Measurements from ENCODE around the gene CRKL.
A peak's percentile ranks its signal among the peaks of the same experiment; 100 is the strongest.
"Not testable (repeated sequence)": the region's sequence is repeated elsewhere in the genome, so short reads cannot be mapped to it uniquely, and the experiment has no call there.

The CRKL gene

DNA sequence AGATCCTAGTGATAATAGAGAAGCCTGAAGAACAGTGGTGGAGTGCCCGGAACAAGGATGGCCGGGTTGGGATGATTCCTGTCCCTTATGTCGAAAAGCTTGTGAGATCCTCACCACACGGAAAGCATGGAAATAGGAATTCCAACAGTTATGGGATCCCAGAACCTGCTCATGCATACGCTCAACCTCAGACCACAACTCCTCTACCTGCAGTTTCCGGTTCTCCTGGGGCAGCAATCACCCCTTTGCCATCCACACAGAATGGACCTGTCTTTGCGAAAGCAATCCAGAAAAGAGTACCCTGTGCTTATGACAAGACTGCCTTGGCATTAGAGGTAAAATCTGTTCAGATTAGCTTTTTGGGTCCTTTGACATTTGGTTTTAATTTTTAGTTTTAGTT is 16.7 kb downstream of the CRKL start:
- DNase-seq (ENCODE audit: low read depth in 2 of 2) = no peak

DNA sequence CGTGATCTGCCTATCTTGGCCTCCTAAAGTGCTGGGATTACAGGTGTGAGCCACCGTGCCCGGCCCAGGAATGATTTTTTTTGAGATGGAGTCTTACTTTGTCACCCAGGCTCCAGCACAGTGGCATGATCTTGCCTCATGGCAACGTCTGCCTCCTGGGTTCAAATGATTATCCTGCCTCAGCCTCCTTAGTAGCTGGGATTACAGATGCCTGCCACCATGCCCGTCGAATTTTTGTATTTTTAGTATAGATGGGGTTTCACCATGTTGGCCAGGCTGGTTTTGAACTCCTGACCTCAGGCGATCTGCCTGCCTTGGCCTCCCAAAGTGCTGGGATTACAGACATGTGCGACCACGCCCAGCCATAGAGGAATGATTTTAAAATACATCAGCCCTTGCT is 17.8 kb downstream of the CRKL start:
- not testable (repeated sequence) for DNase-seq (ENCODE audit: low read depth in 2 of 2)

DNA sequence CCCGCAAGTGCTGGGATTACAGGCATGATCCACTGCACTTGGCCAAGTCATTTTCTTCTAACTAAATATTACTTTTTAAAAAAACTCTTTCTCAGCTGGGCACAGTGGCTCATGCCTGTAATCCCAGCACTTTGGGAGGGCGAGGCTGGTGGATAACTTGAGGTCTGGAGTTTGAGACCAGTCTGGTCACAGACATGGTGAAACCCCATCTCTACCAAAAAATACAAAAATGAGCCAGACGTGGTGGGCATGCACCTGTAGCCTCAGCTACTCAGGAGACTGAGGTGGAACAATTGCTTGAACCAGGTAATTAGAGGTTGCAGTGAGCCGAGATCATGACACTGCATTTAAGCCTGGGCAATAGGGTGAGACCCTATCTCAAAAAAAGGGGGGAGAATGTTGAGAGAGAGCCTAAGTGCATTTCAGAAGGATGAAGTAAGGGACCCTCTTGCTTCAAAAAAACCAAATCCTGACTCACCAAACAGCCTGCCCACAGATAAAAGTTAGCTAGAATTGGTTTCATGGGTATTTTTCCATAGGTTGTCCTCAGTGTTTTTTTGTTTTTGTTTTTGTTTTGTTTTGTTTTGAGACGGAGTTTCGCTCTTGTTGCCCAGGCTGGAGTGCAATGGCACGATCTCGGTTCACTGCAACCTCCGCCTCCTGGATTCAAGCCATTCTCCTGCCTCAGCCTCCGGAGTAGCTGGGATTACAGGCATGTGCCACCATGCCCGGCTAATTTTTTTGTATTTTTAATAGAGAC is 18.8 kb downstream of the CRKL start:
- not testable (repeated sequence) for DNase-seq (ENCODE audit: low read depth in 2 of 2)

DNA sequence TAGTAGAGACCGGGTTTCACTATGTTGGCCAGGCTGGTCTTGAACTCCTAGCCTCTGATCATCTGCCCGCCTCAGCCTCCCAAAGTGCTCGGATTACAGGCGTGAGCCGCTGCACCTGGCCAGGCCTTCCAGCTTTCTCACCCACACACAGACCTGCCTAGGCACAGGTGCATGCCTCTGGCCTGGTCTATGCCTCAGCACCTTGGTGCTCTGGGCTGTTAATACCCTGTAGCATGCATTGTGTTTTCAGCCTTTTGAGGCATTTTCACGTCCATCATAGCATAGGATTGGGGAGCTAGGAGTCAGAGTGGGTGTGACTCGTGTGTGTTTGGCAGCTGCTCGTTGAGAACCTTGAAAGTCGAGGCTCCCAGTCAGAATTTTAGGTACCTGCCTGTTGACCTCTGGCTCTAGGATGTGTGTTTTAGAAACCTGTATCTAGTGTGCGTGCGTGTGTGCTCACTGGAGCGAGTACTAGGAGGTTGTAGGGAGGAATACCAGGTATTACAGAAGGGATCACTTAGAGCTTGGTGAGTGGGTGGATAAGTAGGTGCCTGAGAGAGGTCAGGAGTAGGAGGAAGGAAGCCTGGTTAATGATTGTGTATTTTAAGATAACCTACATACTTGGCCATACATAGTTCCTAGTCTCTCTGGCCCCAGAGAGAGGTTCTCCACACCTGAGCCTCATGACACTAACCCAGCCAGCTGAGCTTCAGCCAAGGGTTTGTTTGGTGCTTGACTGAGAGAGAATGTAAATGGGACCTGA is 20.0 kb downstream of the CRKL start:
- DNase-seq (ENCODE audit: low read depth in 2 of 2) = no peak

DNA sequence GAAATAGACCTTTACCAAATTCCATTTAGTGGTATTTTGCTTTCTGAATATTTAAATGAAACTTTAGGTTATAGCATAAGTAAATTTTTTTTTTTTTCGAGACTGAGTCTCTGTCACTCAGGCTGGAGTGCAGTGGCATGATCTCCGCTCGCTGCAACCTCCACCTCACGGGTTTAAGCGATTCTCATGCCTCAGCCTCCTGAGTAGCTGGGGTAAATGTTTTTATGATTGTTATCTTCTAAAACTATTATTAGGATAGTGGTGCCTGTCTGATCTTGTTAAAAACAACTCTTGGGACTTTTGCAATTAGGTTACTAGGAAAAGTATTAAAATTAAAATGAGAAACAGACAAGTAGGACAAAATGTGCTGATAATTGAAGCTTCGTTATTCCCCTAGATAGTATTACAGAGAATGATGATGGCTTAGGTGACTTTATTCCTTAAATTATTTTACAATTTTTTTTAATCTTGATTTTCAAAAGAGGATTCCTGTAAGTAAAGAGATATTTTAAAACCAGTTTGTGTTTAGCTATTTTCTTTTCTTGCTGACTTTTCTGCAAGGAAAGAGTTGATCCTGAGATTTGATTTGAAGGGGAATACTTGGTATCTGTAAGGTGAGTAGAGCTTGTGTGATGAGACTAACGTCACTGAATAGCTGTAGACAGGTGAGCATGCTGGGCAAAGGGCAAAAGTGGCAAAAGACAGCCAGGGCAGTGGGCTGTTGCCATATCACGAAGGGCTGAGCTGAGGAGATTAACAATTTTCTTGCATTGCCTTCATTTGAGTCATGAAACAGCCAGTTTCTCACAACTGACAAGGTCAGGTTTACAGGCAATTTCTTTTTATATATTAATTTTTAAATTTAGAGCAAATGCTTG is 20.8 kb downstream of the CRKL start:
- no peak for DNase-seq (ENCODE audit: low read depth in 2 of 2)

DNA sequence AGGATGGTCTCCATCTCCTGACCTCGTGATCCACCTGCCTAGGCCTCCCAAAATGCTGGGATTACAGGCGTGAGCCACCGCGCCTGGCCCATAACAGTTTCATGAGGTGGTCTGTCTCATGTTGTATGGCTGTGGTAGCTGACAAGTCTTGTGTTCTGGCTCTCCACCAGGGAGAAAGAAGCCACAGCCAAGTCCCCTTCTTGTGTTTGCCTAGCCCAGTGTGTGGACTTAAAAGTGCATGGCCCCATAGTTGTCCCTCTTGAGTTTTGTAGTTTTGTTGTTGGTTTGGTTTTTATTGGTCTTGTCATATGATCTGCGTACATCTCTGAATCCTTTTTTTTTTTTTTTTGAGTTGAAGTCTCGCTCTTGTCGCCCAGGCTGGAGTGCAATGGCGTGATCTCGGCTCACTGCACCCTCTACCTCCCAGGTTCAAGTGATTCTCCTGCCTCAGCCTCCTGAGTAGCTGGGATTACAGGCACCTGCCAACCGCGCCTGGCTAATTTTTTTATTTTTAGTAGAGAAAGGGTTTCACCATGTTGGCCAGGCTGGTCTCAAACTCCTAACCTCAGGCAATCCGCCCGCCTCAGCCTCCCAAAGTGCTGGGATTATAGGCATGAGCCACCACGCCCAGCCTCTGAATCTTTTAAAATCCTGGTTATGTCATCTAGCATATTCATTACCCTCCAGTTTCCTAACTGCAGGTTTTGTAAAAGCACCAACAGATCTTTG is 22.4 kb downstream of the CRKL start:
- not testable (repeated sequence) for DNase-seq (ENCODE audit: low read depth in 2 of 2)

DNA sequence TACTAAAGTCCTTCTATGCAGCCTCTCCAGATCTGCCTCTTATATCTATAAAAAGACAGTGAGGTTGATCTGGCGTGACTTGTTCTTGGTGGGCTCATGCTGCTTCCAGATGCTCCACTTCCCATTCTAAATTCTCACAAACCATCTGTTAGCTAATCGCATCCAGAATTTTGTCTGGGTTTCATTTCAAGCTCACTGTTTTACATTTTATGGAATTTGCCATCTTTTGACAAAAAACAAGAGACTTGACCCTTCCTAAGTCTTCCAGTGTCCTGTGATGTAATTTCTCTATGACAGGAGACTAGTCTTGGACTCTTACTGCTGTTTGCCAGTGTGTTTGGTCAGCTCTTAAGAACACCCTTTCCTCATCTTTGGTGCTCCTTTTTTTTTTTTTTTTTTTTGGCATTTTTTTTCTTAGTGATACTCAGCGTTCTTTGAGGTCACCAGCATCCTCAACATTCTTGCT is 23.0 kb downstream of the CRKL start:
- DNase-seq (ENCODE audit: low read depth in 2 of 2) = peak; percentile 35 to 43

DNA sequence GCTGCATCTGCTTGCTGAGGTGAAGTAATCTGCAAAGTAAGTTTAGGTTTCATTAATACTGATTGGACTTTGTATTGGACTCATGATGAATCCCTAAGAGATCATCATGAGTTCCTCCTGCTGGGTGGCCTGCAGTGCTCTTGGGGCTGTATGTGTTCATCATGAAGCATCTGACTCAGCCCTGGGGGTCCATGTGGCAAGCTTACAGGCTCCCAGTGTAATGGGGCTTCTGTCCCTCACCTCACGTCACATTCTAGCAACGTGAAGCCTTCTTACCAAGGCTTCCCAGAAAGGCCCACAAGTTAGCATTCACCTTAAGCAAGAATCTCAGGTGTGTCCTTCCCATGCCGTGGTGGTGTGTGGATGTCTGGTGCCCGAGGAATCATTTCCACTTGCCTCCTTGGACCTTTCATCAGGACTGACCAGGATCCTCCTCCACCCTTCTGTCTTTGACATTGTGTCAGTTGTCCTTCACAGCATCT is 23.7 kb downstream of the CRKL start:
- no peak for DNase-seq (ENCODE audit: low read depth in 2 of 2)

DNA sequence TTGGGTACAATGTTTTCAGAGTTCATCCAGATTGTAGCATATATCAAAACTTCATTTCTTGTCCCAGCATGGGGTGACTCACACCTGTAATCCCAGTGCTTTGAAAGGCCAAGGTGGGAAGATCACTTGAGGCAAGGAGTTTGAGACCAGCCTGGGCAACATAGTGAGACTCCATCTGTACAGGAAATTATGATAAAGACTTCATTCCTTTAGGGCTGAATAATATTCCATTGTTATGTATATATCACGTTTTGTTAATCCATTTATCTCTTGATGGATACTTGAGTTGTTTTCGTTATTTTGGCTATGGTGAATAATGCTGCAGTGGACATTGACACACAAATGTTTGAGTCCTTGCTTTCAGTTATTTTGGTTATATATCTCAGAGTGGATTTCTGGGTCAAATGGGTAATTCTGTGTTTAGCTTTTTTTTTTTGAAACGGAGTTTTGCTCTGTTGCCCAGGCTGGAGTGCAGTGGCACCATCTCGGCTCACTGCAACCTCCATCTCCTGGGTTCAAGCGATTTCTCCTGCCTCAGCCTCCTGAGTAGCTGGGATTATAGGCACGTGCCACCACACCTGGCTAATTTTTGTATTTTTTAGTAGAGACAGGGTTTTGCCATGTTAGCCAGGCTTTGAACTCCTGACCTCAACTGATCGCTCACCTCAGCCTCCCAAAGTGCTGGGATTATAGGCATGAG is 25.1 kb downstream of the CRKL start:
- not testable (repeated sequence) for DNase-seq (ENCODE audit: low read depth in 2 of 2)

DNA sequence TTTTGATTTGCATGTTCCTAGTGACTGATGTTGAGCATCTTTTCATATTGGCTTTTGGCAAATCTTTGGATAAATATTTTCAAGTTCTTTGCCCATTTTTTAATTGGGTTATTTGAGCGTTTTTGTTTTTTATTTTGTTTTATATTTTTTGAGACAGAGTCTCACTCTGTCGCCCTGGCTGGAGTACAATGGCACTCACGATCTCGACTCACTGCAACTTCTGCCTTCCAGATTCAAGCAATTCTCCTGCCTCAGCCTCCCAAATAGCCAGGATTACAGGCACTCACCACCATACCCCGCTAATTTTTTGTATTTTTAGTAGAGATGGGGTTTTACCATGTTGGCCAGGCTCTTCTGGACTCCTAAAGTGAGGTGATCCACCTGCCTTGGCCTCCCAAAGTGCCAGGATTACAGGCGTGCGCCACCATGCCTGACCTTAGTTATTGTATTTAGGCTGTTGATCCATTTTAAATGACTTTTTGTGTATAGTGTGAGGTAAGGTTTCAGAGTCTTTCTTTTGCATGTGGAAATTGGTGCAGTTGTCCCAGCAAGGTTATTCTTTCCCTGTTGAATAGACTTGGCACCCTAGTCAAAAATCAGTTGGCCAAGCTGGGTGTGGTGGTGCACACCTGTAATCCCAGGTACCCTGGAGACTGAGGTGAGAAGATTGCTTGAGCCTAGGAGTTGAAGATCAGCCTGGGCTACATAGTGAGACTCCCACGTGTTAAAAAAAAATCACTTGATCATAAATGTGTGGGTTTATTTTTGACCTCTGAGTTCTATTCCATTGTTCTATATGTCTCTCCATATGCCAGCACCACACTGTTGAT is 26.1 kb downstream of the CRKL start:
- DNase-seq (ENCODE audit: low read depth in 2 of 2) = no peak

DNA sequence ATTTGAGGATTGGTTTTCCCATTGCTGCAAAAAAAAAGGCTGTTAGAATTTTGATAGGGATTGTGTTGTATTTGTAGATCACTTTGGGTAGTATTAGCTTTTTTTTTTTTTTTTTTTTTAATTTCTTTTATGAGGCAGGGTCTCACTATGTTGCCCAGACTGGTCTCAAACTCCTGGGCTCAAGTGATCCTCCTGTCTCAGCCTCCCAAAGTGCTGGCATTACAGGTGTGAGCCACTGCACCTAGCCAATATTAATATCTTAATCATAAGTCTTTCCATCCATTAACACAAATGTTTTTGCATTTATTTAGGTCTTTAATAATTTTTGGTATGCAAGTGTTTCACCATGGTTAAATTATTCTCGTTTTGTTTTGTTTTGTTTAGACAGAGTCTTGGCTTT is 26.8 kb downstream of the CRKL start:
- no peak for DNase-seq (ENCODE audit: low read depth in 2 of 2)

DNA sequence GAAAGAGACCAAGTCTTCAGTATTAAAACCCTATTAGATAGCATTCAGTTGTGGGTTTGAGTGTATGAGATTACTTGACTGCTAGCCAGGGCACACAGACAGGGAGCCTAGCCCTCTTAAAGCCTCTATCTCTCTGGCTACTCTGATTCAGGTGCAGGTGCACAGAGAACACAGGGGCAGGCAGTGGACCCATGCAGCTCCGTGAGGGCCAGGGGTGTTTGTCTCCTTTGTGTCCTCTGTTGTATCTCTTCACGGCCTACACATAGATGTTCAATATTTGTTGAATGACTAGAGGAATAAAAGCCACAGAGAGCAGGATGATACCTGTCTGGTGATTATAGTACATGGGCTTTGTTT is 28.3 kb downstream of the CRKL start:
- DNase-seq (ENCODE audit: low read depth in 2 of 2) = no peak

DNA sequence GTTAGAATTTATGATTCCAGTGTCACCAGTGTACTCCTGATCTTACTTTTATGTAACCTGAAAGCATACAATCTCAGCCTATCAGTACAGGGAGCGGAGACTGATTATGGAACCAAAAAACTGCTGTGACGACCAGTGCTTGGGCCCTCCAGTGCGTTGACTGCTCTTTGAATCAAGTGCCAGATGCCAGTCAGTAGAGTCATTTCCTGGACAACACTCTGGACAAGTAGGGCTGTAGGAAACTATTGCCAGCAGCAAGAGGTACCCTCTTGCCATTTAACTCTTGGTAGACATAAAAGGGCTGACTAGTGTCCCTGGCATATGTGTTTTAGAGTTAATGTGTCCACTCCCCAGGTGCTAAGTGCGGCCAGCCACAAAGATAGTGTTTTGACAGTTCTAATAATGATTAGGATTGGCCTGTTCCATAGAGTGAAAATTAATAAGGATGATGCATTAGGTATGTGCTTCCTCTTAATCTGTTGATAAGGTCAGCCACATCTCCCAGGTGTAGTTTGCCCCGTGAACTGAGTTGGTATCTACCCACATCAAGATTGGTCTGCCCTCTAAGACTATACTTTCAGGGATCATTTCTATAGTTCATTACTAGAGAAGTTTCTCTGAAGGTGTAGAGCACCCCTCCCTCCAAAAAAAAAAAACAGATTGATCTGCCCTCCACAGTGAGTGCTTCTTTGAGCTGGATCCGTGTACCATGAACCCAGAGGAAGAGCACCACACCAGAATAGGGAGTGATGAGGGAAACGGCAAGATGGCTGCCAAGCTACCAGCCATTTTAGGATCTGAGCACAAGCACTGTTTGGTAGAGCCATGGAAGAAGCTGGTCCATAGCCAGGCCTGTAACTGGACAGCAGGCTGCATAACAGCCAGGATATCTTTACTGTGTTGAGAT is 29.1 kb downstream of the CRKL start:
- no peak for DNase-seq (ENCODE audit: low read depth in 2 of 2)

DNA sequence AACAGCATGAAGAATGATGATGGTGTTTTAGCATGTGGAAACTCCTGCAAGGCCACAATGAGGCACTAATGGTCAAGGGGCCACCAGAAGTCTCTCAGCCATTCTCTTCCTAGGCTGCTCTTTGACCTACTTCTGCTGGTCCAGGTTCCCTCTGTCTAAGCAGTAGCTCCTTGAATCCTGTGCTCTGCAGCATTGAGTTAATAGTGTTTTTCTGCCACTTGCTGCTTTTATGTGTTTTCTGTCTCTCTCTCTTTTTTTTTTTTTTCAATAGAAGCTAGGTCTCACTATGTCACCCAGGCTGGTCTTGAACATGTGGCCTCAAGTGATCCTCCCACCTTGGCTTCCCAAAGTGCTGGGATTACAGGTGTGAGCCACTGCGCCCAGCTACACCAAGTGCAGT is 29.8 kb downstream of the CRKL start:
- no peak for DNase-seq (ENCODE audit: low read depth in 2 of 2)

DNA sequence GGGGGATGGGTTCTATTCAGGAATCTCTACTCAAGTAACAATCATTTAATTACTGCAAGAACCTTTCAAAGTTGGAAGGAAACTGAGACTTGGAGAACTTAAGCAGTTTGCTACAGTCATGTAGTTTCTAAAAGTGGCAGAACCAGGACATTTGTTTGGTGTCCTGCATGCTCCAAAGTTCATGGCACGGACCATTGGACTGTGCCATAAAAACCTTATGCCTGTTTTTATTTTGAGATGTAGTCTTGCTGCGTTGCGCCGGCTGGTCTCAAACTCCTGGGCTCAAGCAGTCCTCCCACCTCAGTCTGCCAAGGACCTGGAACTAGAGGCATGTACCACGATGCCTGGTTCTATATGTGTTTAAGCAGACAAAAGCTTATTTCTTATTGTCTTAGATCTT is 31.2 kb downstream of the CRKL start:
- DNase-seq (ENCODE audit: low read depth in 2 of 2) = no peak

DNA sequence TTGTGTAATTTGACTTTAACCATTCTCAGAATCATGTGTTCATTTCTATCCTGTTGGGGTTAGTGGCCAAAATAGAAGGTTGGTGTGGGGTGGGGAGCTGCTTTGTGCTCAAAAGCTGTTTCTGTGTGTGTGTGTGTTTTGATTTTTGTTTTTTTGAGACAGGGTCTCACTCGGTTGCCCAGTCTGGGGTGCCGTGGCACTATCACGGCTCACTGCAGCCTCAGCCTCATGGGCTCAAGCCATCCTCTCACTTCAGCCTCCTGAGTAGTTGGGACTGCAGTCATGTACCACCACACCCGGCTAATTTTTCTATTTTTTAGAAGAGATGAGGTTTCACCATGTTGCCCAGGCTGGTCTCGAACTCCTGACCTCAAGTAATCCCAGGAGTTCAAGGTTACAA is 31.8 kb downstream of the CRKL start:
- DNase-seq (ENCODE audit: low read depth in 2 of 2) = no peak

DNA sequence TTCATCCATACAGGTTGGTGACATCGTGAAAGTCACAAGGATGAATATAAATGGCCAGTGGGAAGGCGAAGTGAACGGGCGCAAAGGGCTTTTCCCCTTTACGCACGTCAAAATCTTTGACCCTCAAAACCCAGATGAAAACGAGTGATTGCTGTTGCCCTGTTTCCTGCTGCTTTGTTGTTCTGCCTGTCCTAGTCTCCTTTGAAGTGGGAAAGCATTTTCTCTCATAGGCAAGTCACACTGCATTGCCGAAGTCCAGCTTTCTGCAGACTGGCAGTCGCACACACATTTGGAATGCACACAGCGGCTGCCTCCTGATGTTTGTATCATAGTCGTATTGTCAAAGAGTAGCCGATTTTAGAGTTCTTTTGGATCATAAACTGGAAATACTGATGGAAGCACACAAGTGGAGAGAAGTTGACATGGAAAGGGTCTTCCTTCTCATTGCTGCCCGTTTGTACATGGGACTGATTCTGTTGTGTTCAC is 32.5 kb downstream of the CRKL start:
- no peak for DNase-seq (ENCODE audit: low read depth in 2 of 2)

DNA sequence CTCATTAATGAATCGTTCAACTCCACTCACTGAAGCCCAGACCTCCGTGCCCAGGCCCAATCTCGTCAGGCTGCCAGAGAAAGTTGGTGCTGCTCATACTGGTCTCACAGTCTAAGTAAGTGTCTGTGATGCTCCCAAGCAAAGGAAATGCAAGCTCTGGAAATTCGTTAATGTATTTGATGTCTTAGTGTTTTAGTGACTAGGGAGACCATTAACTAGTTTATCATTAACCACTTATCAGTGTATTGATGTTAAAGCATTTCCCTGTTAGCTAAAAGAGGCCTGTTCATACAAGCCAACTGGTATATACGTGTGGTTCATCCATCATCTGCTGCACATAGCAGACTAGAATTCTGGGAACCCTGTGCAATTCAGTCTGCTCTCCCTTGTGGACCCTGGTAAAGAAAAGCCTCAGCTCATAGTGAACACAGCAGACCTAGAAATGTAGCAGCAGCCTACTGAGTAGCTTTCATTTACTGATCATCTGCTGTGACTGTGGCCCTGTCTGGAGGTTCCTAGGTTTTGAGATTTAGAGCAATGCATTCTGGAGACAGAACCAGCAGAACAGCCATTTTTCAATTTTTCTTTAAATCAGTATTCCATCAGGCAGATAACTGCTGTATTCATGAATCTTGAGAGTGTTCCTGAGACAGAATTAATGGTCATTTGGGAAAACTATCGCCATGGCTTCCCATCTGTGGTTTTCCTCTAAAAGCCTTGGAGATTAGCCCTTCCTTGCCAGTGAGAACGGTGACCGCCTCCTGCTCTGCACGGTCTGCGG is 34.1 kb downstream of the CRKL start:
- no peak for DNase-seq (ENCODE audit: low read depth in 2 of 2)
